MCF 10A (cell line): ENCODE measurements around the gene KNCN. TPM values are rescaled to one million over a fixed set of nuclear protein-coding genes. Genes with fewer than 3 reads are reported as not detected.

Source experiments
- BruUV-seq: library from RNA; stranded (reverse); fragments of 400-500 nt; replicated peaks from 2 replicates; lab custom pipeline; 2021; lab: Mats Ljungman, UMichigan
- CTCF ChIA-PET: fragments of 300-600 bp; sonication (Branson Sonifier 250); formaldehyde crosslinking; extraction: SDS; loops from one replicate; lab custom pipeline; 2021; ENCODE audit warnings: antibody characterized with exemption, inconsistent platforms; lab: Yijun Ruan, JAX
- POLR2A ChIA-PET: fragments of 300-600, 350-650 bp; sonication (Branson Sonifier 250); formaldehyde crosslinking; extraction: SDS; loops from one replicate; lab custom pipeline; 2020; ENCODE audit warnings: antibody characterized with exemption, inconsistent platforms; lab: Yijun Ruan, JAX
- DNase-seq: peaks from one replicate; pipeline ENCODE4 v3.0.0-alpha.2; 2018; ENCODE audit not compliant: unreplicated experiment
- H3K27ac Mint-ChIP-seq: one replicate; pipeline ENCODE4 v1.8.0; 2022; ENCODE audit warnings: mild to moderate bottlenecking, low read depth, mixed read lengths; ENCODE audit not compliant: unreplicated experiment
- H3K27me3 Mint-ChIP-seq: one replicate; pipeline ENCODE4 v1.8.0; 2022; ENCODE audit warnings: mixed read lengths; ENCODE audit not compliant: insufficient read depth, unreplicated experiment
- H3K36me3 Mint-ChIP-seq: one replicate; pipeline ENCODE4 v1.8.0; 2022; ENCODE audit warnings: mild to moderate bottlenecking, moderate library complexity, mixed read lengths; ENCODE audit not compliant: insufficient read depth, unreplicated experiment
- H3K4me1 Mint-ChIP-seq: one replicate; pipeline ENCODE4 v1.8.0; 2022; ENCODE audit warnings: mixed read lengths; ENCODE audit not compliant: insufficient read depth, unreplicated experiment
- H3K4me3 Mint-ChIP-seq: one replicate; pipeline ENCODE4 v1.8.0; 2022; ENCODE audit warnings: mild to moderate bottlenecking, moderate library complexity, mixed read lengths; ENCODE audit not compliant: unreplicated experiment
- H3K9me3 Mint-ChIP-seq: one replicate; pipeline ENCODE4 v1.8.0; 2022; ENCODE audit warnings: mixed read lengths; ENCODE audit not compliant: unreplicated experiment
- CTCF ChIP-seq: fragments of 200-600 bp; IDR thresholded peaks from one replicate; pipeline ENCODE4 v1.8.0; 2022; ENCODE audit warnings: antibody characterized with exemption, mild to moderate bottlenecking; ENCODE audit not compliant: unreplicated experiment
- intact Hi-C: fragments of 100-400 bp; cut with micrococcal nuclease; formaldehyde crosslinking; loops from 2 replicates; pipeline ENCODE4 v1.14.1; 2022
- total RNA-seq: library from RNA; stranded (reverse); gene quantifications from 2 replicates; pipeline ENCODE4 v1.2.3, GENCODE V29; 2022

KNCN gene
- total RNA-seq, 1 experiment from 2014 or later = not detected

- BruUV-seq = no TSS peak
- CTCF ChIA-PET = interaction anchor here (0.7 to 1.3 kb wide), 3 partner anchors 22 to 41 kb away, joined by 3 to 4 read pairs (median 3); no protein-coding TSS in a partner anchor
- Mint-ChIP-seq H3K4me1 (no peaks in the 10 kb centered on the region), H3K4me3 (no peak overlapping the region), H3K36me3 (peaks cover 21% of the 10 kb centered on the region), H3K27ac (no peak overlapping the region), H3K27me3 (no peaks in the 10 kb centered on the region), H3K9me3 (no peaks in the 10 kb centered on the region)
- intact Hi-C loops = no loop called here
- DNase-seq = no peak
- no peak for TF ChIP-seq CTCF
- POLR2A ChIA-PET = interaction anchor here (1.2 to 1.5 kb wide), 2 partner anchors 9 to 34 kb away, joined by 3 to 4 read pairs; partner anchors contain the start of gene MKNK1
These were observed 18.7 kb upstream of the KNCN start for GRCh38 chr1:46569884-46570725.

- Mint-ChIP-seq H3K27ac (no peak overlapping the region), H3K27me3 (no peaks in the 10 kb centered on the region), H3K9me3 (no peaks in the 10 kb centered on the region), H3K4me3 (no peak overlapping the region), H3K4me1 (no peaks in the 10 kb centered on the region), H3K36me3 (peaks cover 28% of the 10 kb centered on the region)
- TF ChIP-seq CTCF = no peak
- ChIA-PET CTCF (interaction anchor here (0.6 to 0.7 kb wide), 2 partner anchors 21 to 40 kb away, joined by 3 to 4 read pairs; no protein-coding TSS in a partner anchor), POLR2A (interaction anchor here (1.5 kb wide), 1 partner anchor 8 kb away, joined by 4 read pairs; no protein-coding TSS in a partner anchor)
- intact Hi-C loops = no loop called here
- DNase-seq = no peak
- no TSS peak for BruUV-seq
These were observed 17.7 kb upstream of the KNCN start for GRCh38 chr1:46569116-46569515.

GRCh38 chr1:46568461-46568891 is 17.0 kb upstream of the KNCN start:
- no peaks in the 10 kb centered on the region for H3K4me1 Mint-ChIP-seq
- no TSS peak for BruUV-seq

More at GRCh38 chr1:46568461-46568891, 17.0 kb upstream of the KNCN start:
- ChIA-PET CTCF (interaction anchor here (0.6 kb wide), 2 partner anchors 12 to 20 kb away, joined by 3 to 4 read pairs; no protein-coding TSS in a partner anchor), POLR2A (no interaction called here)
- no peak for TF ChIP-seq CTCF
- intact Hi-C loops = no loop called here
- Mint-ChIP-seq H3K4me3 (no peak overlapping the region), H3K27ac (no peak overlapping the region), H3K9me3 (no peaks in the 10 kb centered on the region), H3K36me3 (peaks cover 28% of the 10 kb centered on the region), H3K27me3 (no peaks in the 10 kb centered on the region)
- no peak for DNase-seq
